ENCODE results near the gene COA7.

The COA7 gene

GRCh38 chr1:52667984-52668383, 30.2 kb downstream of the COA7 start:
- DNase-seq: no peak

DNA sequence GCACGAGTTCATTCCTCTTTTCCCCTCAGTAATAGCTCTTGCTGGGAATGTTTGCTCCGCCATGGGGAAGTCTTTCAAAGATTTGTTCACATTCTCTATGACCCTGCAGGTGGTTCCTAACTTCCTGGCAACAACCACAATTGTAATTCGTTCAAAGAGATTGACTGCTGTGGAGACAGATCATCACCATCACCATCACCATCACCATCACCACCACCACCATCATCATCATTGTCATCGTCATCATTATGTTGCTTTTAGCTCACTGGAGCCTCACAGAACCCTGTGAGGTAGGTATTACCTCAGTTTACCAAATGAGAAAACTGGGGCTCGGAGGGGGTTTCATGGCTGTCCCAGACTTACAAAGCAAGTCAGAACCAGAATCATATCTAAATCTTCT, 30.9 kb downstream of the COA7 start:
- DNase-seq: no peak

DNA sequence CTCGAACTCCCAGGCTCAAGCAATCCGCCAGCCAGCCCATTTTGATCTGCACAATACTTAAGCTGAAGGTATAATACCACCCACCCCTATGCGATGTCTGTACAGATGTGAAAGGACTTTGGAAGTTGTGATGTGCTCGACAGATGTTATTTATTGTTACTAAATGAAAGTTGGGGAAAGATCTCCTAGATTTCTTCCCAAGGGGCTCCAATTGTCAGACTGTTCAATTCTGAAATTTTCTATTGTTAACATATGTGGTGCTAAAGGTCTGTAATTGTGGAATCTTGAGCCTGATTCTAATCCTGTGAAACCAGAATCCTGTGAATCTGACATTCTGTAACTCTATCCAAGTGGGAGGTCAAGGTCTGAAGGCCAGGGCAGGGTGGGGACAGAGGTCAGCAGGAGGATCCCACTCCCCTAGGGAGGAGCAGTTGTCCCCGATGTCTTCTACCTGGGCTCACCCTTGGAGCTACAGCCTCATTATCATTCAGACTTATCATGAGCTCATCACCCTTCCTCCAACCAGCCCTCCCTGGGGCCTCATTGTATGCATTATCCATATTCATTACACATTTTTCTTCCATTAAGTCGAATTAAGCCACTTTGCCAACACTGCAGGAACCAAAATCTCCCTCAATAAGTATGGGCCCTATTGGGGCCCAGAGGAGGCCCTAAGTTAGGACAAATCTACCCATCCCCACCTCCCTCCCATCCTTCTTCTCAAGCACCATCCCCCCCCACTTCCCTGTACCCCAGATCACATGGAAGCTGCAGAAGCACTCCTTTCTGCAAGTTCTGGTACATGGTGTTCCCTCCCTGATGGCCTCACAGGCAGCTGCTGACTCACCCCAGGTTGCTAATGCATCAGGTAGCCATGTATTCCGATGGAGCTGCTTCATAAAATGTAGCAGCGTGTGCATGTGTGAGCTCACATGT, 32.9 kb downstream of the COA7 start:
- no peak for DNase-seq

GRCh38 chr1:52663716-52664115, 34.4 kb downstream of the COA7 start:
- DNase-seq: no peak

- DNase-seq: no peak
Measured at GRCh38 chr1:52662645-52663313, 35.4 kb downstream of the COA7 start.

- no peak for DNase-seq
Measured at GRCh38 chr1:52660807-52661206, 37.3 kb downstream of the COA7 start.

- no peak for DNase-seq
Measured at GRCh38 chr1:52659851-52660596, 38.1 kb downstream of the COA7 start.

- no peak for DNase-seq
Measured at GRCh38 chr1:52659356-52659755, 38.8 kb downstream of the COA7 start.

DNA sequence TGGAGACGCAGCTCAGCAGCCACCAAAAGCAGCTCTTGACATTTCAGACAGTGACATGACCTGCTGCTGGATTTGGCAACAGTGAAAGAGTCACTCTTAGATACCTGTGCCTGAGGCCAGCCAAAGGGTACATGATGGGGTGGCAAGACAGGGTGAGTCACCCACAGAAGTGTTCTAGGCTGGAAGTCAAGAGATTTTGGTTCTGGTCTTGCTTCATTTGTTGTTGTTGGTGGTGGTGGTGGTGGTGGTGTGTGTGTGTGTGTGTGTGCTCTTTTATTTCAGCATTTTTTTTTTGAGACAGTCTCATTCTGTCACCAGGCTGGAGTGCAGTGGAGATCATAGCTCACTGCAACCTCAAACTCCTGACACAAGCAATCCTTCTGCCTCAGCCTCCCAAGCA, 39.4 kb downstream of the COA7 start:
- no peak for DNase-seq

- DNase-seq: no peak
Measured at GRCh38 chr1:52657702-52658101, 40.4 kb downstream of the COA7 start.

- DNase-seq: no peak
Measured at GRCh38 chr1:52654063-52654462, 44.1 kb downstream of the COA7 start.

DNA sequence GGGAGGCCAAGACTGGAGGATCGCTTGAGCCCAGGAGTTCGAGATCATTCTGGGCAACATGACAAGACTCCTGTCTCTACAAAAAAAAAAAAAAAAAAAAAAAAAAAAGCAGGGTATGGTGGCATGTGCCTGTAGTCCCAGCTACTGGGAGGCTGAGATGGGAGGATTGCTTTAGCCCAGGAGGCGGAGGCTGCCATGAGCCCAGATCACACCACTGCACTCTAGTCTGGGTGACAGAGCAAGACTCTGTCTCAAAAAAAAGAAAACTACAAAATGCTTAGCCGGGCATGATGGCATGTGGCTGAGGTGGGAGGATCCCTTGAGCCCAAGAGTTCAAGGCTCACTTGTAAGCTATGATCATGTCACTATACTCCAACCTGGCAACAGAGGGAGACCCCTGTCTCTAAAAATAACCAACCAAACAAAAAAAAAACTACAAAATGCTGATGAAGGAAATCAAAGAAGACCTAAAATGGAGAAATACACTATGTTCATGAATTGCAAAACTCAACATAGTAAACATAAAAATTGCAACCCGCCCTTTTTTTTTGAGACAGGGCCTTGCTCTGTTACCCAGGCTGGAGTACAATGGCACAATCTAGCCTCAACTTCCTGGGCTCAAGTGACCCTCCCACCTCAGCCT, 44.8 kb downstream of the COA7 start:
- no peak for DNase-seq

- no peak for DNase-seq
Measured at GRCh38 chr1:52651904-52652303, 46.2 kb downstream of the COA7 start.

GRCh38 chr1:52645261-52645660, 52.9 kb downstream of the COA7 start:
- DNase-seq: no peak

- DNase-seq: peak; percentile 15 to 24
Measured at GRCh38 chr1:52641307-52641706, 56.8 kb downstream of the COA7 start.

DNA sequence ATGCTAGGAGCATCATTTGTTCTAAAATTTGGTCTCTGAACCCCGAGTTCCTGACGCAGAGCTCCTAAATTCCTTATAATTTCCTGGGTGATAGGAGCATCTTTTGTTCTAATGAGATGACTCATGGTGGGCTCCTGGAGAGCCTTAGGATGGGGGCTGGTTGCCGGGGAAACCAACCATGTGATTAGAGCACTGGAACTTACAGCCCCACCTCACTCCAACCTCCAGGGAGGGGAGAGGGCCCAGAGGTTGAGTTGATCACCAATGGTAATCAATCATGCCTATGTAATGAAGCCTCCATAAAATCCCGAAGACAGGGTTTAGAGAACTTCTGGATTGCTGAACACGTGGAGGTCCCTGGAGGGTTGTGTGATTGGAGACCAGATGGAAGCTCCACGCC, 57.5 kb downstream of the COA7 start:
- DNase-seq: no peak

GRCh38 chr1:52637946-52638345, 60.2 kb downstream of the COA7 start:
- DNase-seq: no peak

DNA sequence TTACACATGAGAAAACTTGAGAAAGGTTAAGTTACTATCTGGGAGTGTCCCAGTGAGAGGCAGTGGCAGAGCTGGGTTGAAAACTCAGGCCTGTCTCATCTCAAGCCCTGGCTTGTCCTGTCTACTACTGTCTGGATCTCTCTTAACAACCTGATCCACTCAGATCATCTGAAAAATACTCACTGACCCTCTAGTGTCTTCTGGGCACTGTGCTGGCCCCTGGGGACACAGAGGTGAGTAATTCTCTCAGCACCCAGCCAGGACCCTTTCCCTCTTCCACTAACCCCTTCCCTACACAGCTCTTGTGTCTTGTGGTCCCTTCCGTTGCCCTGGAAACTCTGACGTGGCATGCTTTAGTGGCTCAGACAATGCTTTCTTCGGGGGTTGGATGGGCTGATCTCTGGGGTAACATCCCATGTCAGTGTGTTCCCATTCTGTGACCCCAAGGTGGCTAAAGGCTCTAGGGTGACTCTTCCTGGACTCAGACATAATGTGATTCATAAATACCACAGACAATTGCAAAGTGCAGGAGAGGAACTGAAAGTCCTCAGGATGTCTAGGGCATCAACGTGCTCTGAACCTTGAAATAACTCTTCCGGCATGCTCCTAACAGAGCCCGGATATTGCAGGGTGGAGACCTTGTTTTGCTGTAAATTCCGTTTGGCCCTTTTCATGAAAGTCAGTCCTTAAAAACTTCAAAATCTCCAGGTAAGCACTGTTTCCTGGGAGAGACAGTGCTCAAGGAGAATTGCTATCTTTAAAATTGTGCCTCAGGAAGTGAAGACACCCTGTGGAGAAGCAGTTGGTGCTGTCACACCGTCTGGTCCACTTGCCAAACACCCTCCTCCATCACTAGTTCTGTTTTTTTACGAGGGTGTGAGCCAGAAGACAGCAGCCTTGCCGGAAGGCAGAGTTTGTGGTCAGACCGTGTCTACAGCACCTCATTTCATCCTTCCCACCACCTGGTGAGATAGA, 61.1 kb downstream of the COA7 start:
- peak; percentile 91 to 95 for DNase-seq

DNA sequence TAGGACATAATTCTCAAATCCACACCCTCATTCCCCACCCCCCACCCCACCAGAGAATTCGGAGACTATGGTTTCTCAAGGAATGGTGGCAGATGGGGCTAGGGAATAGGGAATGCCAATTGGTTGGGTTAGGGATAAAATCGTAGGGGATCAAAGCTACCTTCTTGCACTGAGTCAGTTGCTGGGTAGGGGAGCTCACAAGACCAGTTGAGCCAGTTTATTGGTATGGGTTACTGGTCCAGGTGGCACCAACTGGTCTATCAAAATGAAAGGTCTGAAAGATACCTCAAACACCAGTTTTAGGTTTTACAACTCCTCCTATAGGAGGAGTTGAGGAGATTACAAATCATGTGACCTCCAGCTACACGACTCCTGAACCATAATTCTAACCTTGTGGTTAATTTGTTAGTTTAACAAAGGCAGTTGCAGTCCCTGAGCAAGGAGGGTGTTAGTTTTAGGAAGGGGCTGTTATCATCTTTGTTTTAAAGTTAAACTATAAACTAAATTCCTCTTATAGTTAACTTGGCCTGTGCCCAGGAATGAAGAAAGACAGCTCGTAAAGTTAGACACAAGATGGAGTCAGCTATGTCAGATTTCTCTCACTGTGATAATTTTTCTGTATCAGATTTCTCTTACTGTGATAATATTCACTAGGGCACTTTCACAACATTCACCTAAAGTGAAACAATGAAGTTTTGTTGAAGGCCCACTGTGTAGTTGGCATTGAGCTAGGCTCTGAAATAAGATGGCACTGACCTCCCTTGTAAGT, 62.6 kb downstream of the COA7 start:
- peak in 1 of 2 experiments; percentile 12 for DNase-seq
